ENCODE measurements around the gene ZMIZ1. TPM values are rescaled to one million over a fixed set of nuclear protein-coding genes. Genes with fewer than 3 reads are reported as not detected.

Gene ZMIZ1
- total RNA-seq, 1 experiment from 2014 or later, result 23.5 TPM

DNA sequence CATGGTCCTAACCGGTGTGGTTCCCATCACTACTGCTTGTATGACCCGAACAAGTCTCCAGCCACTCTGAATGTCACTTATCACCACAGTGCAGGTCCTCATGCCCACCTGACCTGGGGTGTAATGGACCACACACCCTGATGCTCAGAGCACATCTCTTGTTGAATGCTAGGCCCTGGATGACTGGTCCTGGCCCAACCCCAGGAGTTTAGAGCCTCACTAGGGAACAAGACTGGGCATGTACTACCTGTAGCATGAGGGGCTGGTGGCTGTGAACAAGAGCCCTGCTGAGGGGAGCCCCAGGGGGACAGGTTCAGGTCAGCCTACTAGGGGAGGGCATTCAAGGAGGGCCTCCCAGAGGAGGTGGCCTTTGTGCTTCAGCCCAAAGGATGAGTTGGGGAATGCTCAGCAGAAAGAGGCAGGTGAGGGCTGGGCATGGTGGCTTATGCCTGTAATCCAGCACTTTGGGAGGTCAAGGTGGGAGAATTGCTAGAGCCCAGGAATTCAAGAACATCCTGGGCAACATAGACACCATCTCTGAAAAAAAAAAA, 31.2 kb downstream of the ZMIZ1 start:
- no peak overlapping the region for H3K4me3 Mint-ChIP-seq (ENCODE audit: low read depth, unreplicated experiment)
- no peak overlapping the region for H3K27ac Mint-ChIP-seq (ENCODE audit: unreplicated experiment)
- no peaks in the 10 kb centered on the region for H3K9me3 Mint-ChIP-seq (ENCODE audit: low read depth, unreplicated experiment)
- CTCF ChIA-PET, result no interaction called here
- no peak for DNase-seq
- H3K4me1 Mint-ChIP-seq (ENCODE audit: low read depth, unreplicated experiment), result peaks cover 68% of the 10 kb centered on the region
- no peaks in the 10 kb centered on the region for H3K27me3 Mint-ChIP-seq (ENCODE audit: unreplicated experiment)
- peaks cover 20% of the 10 kb centered on the region for H3K36me3 Mint-ChIP-seq (ENCODE audit: insufficient read depth, unreplicated experiment)
- TF ChIP-seq, protein P1, sequence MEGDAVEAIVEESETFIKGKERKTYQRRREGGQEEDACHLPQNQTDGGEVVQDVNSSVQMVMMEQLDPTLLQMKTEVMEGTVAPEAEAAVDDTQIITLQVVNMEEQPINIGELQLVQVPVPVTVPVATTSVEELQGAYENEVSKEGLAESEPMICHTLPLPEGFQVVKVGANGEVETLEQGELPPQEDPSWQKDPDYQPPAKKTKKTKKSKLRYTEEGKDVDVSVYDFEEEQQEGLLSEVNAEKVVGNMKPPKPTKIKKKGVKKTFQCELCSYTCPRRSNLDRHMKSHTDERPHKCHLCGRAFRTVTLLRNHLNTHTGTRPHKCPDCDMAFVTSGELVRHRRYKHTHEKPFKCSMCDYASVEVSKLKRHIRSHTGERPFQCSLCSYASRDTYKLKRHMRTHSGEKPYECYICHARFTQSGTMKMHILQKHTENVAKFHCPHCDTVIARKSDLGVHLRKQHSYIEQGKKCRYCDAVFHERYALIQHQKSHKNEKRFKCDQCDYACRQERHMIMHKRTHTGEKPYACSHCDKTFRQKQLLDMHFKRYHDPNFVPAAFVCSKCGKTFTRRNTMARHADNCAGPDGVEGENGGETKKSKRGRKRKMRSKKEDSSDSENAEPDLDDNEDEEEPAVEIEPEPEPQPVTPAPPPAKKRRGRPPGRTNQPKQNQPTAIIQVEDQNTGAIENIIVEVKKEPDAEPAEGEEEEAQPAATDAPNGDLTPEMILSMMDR (IDR thresholded peaks at IDR 0.05; ENCODE audit: unreplicated experiment), result no peak
- BruUV-seq (replicated peaks), result no TSS peak
- intact Hi-C loops (cut with micrococcal nuclease; ENCODE audit: unreplicated experiment), result no loop called here

DNA sequence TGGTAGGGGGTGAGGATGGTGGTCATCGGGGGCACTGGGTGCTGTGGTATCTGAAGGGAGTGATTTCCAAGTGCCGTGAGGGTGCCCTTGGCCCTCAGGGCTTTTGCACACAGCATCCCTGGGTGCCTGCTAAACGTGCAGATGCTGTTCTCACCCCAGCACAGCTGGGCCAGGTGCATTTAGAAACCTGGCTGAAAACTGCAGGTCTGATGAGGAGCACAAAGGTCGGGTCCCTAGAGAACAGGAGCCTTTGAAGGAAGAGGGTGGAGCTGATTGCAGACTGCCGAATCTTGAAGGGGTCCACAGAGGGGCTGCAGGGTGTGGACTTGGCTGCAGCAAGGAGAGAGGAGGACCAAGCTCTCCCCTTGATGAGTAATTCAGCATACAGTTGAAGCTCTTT, 32.0 kb downstream of the ZMIZ1 start:
- no peak overlapping the region for H3K27ac Mint-ChIP-seq (ENCODE audit: unreplicated experiment)
- CTCF ChIA-PET, result interaction anchor here (1.7 kb wide), 1 partner anchor 11 kb away, joined by 5 read pairs; no protein-coding TSS in a partner anchor
- no peaks in the 10 kb centered on the region for H3K9me3 Mint-ChIP-seq (ENCODE audit: low read depth, unreplicated experiment)
- no peak for DNase-seq
- H3K4me1 Mint-ChIP-seq (ENCODE audit: low read depth, unreplicated experiment), result peaks cover 60% of the 10 kb centered on the region
- intact Hi-C loops (cut with micrococcal nuclease; ENCODE audit: unreplicated experiment), result no loop called here
- BruUV-seq (replicated peaks), result no TSS peak
- no peaks in the 10 kb centered on the region for H3K27me3 Mint-ChIP-seq (ENCODE audit: unreplicated experiment)
- H3K4me3 Mint-ChIP-seq (ENCODE audit: low read depth, unreplicated experiment), result no peak overlapping the region
- H3K36me3 Mint-ChIP-seq (ENCODE audit: insufficient read depth, unreplicated experiment), result peaks cover 19% of the 10 kb centered on the region
- TF ChIP-seq, protein P1 (IDR thresholded peaks at IDR 0.05; ENCODE audit: unreplicated experiment), result no peak

DNA sequence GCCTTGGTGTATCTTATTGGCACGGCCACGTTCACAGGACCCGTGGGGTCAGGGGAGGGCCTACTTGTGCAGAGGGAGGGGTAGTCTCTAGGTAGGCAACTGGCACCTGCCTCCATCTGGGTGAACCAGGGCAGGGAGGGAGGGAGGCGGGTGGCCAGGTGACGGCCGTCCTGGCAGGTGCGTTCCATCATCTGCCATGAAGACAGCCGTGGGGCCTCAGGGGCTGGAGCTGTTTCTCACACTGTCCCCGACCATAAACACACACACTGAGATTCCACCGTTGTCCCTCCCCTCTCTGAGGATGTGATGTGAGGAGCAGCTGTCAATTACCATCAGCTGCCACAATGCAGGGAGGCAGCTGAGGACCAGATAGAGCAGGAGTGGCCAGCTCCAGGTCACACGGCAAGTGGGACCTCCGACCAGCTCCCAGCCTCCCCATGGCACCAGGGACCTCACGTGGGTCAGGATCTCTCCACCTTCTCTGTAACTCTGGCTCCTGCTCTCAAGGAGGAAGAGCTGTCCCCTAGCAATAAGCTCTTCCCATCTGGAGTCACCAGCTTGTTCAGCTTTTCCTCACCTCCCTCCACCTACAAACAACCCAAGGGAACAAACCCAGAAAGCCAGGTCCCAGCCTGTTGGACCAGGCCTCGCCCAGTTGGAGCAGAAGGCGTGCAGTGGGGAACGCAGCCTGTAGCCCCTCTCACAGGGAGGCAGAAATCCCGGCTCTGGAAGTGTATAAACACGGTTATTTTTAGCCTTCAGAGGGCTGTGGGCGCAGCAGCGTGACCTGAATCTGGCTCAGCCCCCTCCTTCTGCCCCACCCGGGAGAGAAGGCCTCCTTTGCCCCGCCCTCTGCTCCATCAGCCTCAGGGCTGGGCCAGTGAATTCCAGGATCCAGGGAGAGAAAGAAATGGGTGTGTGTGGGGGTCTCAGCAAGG, 33.1 kb downstream of the ZMIZ1 start:
- H3K4me3 Mint-ChIP-seq (ENCODE audit: low read depth, unreplicated experiment), result no peak overlapping the region
- H3K4me1 Mint-ChIP-seq (ENCODE audit: low read depth, unreplicated experiment), result peaks cover 49% of the 10 kb centered on the region
- TF ChIP-seq, protein P1 (IDR thresholded peaks at IDR 0.05; ENCODE audit: unreplicated experiment), result no peak
- intact Hi-C loops (cut with micrococcal nuclease; ENCODE audit: unreplicated experiment), result no loop called here
- DNase-seq, result no peak
- H3K36me3 Mint-ChIP-seq (ENCODE audit: insufficient read depth, unreplicated experiment), result peaks cover 14% of the 10 kb centered on the region
- BruUV-seq (replicated peaks), result no TSS peak
- no peaks in the 10 kb centered on the region for H3K9me3 Mint-ChIP-seq (ENCODE audit: low read depth, unreplicated experiment)
- no peaks in the 10 kb centered on the region for H3K27me3 Mint-ChIP-seq (ENCODE audit: unreplicated experiment)
- CTCF ChIA-PET, result interaction anchor here (1.7 kb wide), 1 partner anchor 9 kb away, joined by 5 read pairs; no protein-coding TSS in a partner anchor
- no peak overlapping the region for H3K27ac Mint-ChIP-seq (ENCODE audit: unreplicated experiment)

DNA sequence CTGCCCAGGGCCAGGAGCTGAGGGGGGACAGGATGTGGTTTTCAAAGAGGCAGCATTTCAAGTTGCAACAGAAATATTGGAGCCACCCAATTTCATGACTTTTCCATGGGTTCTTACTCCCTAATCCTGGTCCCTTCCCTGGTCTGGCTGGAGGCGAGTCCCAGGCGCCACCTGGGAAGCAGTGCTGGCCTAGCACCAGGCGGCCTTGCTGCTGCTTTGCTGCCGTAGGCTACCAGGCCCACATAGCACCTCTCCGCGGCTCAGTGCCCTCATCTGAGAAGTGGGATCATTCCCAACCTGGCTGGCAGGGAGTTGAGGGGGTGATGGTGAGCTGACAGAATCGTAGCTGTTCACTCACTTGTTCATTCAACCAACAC, 33.7 kb downstream of the ZMIZ1 start:
- H3K9me3 Mint-ChIP-seq (ENCODE audit: low read depth, unreplicated experiment), result no peaks in the 10 kb centered on the region
- H3K27me3 Mint-ChIP-seq (ENCODE audit: unreplicated experiment), result no peaks in the 10 kb centered on the region
- DNase-seq, result no peak
- intact Hi-C loops (cut with micrococcal nuclease; ENCODE audit: unreplicated experiment), result no loop called here
- TF ChIP-seq, protein P1 (IDR thresholded peaks at IDR 0.05; ENCODE audit: unreplicated experiment), result no peak
- H3K4me1 Mint-ChIP-seq (ENCODE audit: low read depth, unreplicated experiment), result peaks cover 45% of the 10 kb centered on the region
- no peak overlapping the region for H3K4me3 Mint-ChIP-seq (ENCODE audit: low read depth, unreplicated experiment)
- H3K27ac Mint-ChIP-seq (ENCODE audit: unreplicated experiment), result no peak overlapping the region
- peaks cover 14% of the 10 kb centered on the region for H3K36me3 Mint-ChIP-seq (ENCODE audit: insufficient read depth, unreplicated experiment)
- CTCF ChIA-PET, result interaction anchor here (1.3 kb wide), 1 partner anchor 9 kb away, joined by 3 read pairs; no protein-coding TSS in a partner anchor
- BruUV-seq (replicated peaks), result no TSS peak

All from Calu3 (cell line).